Left colon (tissue), 2 donors: ENCODE measurements around the gene MACROH2A1. TPM values are rescaled to one million over a fixed set of nuclear protein-coding genes. Genes with fewer than 3 reads are reported as not detected.

Experiments used
- total RNA-seq, 2 donors: library from RNA; stranded (reverse); fragmentation: NEBNext Ultra II Directional; extraction: Animal tissue kit (Norgen Biotek cat#: 25700); gene quantifications; one replicate each; pipeline ENCODE4 v1.2.1, GENCODE V29; 2021
- donor health status: DM: no; HTN: no; CAD: no.
- donor health status: DM: yes; HTN: yes; CAD: no.

Gene MACROH2A1
- total RNA-seq, 2 donors from 2014 or later, result 212 to 216 TPM

Other genes starting within 250 kb of the MACROH2A1 start
- under 1 TPM in 1 of 2 donors, not detected in 1; 0.08 TPM for gene DCANP1, start 48.1 kb upstream of the MACROH2A1 start, total RNA-seq
- under 1 TPM; 0.09 to 0.31 TPM for gene TIFAB, start 53.1 kb upstream of the MACROH2A1 start, total RNA-seq
- not detected for gene NEUROG1, start 136.7 kb upstream of the MACROH2A1 start, total RNA-seq
- gene CXCL14, start 179.8 kb upstream of the MACROH2A1 start, total RNA-seq, result 10 to 100 TPM; 23.3 to 88.5 TPM